HEK293 (cell line): Measurements from ENCODE around the gene CABP7.

Source experiments
- CTCF ChIA-PET: fragments of 350-600 bp; formaldehyde crosslinking; extraction: SDS; loops from one replicate; lab custom pipeline; 2021; ENCODE audit warnings: antibody characterized with exemption; lab: Yijun Ruan, JAX
- POLR2A ChIA-PET: fragments of 300-600 bp; formaldehyde crosslinking; extraction: SDS; loops from one replicate; lab custom pipeline; 2020; ENCODE audit warnings: antibody characterized with exemption, inconsistent platforms; lab: Yijun Ruan, JAX
- H3K27ac ChIP-seq: fragments of 200-500 bp; sonication (Bioruptor generic); 2 replicates; pipeline ENCODE4 v1.5.1; 2014; ENCODE audit warnings: low read depth, low read length, control low read depth, inconsistent platforms; ENCODE audit errors: extremely low read depth
- H3K36me3 ChIP-seq, 2 experiments: fragments of 200-500 bp in 1 of 2; sonication (Bioruptor generic) in 1 of 2; 1 replicate in 1 of 2; 2 replicates in 1 of 2; pipeline ENCODE4 v1.5.1; 2014 to 2017; ENCODE audit warnings: inconsistent platforms in 2 of 2, low read length in 2 of 2; ENCODE audit not compliant: control insufficient read depth in 2 of 2, insufficient read depth in 1 of 2
- H3K4me1 ChIP-seq: fragments of 200-500 bp; sonication (Bioruptor generic); 2 replicates; pipeline ENCODE4 v1.5.1; 2014; ENCODE audit warnings: mild to moderate bottlenecking, low read length, inconsistent platforms; ENCODE audit not compliant: control insufficient read depth, insufficient read depth
- H3K4me3 ChIP-seq: 2 replicates; pipeline ENCODE4 v1.5.1; 2011; ENCODE audit warnings: low read depth, mild to moderate bottlenecking, control low read depth, low read length, moderate library complexity
- H3K9me3 ChIP-seq: fragments of 200-500 bp; sonication (Bioruptor generic); 2 replicates; pipeline ENCODE4 v1.5.1; 2014; ENCODE audit warnings: low read depth, low read length, inconsistent platforms; ENCODE audit not compliant: control insufficient read depth, insufficient read depth
- GFI1B ChIP-seq: fragments of 450-650 bp; formaldehyde crosslinking; IDR thresholded peaks from 2 replicates; pipeline ENCODE4 v1.5.1; 2016; ENCODE audit warnings: missing biosample characterization, missing genetic modification characterization
- GLI2 ChIP-seq: fragments of 450-650 bp; formaldehyde crosslinking; IDR thresholded peaks from 2 replicates; pipeline ENCODE4; 2017; ENCODE audit warnings: missing biosample characterization, missing genetic modification characterization, low read depth, borderline replicate concordance
- HOXA7 ChIP-seq: sonication (generic); formaldehyde crosslinking; IDR thresholded peaks from 2 replicates; pipeline ENCODE4 v1.8.1; 2022; ENCODE audit warnings: missing genetic modification reagents, borderline replicate concordance
- HOXD13 ChIP-seq: sonication (generic); formaldehyde crosslinking; IDR thresholded peaks from 2 replicates; pipeline ENCODE4 v1.8.0; 2022; ENCODE audit warnings: missing genetic modification reagents, borderline replicate concordance
- PRDM1 ChIP-seq: fragments of 450-650 bp; formaldehyde crosslinking; IDR thresholded peaks from 2 replicates; pipeline ENCODE4; 2016; ENCODE audit warnings: missing biosample characterization, missing genetic modification characterization
- REST ChIP-seq: fragments of 450-650 bp; formaldehyde crosslinking; IDR thresholded peaks from 2 replicates; pipeline ENCODE4 v1.5.1; 2016; ENCODE audit warnings: missing biosample characterization, missing genetic modification characterization
- SP2 ChIP-seq: fragments of 450-650 bp; formaldehyde crosslinking; IDR thresholded peaks from 2 replicates; pipeline ENCODE4 v1.5.1; 2016; ENCODE audit warnings: missing biosample characterization, missing genetic modification characterization
- TCF7L2 ChIP-seq: IDR thresholded peaks from 2 replicates; pipeline ENCODE4 v1.6.1; 2011; ENCODE audit warnings: low read depth, mild to moderate bottlenecking, inconsistent platforms, low read length, moderate library complexity, borderline replicate concordance
- ZBTB1 ChIP-seq: fragments of 450-650 bp; formaldehyde crosslinking; IDR thresholded peaks from 2 replicates; pipeline ENCODE4 v1.5.1; 2016; ENCODE audit warnings: missing biosample characterization, missing genetic modification characterization
- ZBTB17 ChIP-seq: fragments of 450-650 bp; formaldehyde crosslinking; IDR thresholded peaks from 2 replicates; pipeline ENCODE4 v1.5.1; 2016; ENCODE audit warnings: missing biosample characterization, missing genetic modification characterization
- ZFP69B ChIP-seq: fragments of 450-650 bp; formaldehyde crosslinking; IDR thresholded peaks from 2 replicates; pipeline ENCODE4 v1.5.1; 2016; ENCODE audit warnings: missing biosample characterization, missing genetic modification characterization
- ZNF10 ChIP-seq: fragments of 450-650 bp; formaldehyde crosslinking; IDR thresholded peaks from 2 replicates; pipeline ENCODE4 v1.5.1; 2017; ENCODE audit warnings: missing biosample characterization, missing genetic modification characterization
- ZNF132 ChIP-seq: fragments of 450-650 bp; formaldehyde crosslinking; IDR thresholded peaks from 2 replicates; pipeline ENCODE4 v1.5.1; 2017; ENCODE audit warnings: missing biosample characterization, missing genetic modification characterization, borderline replicate concordance
- ZNF335 ChIP-seq: fragments of 450-650 bp; formaldehyde crosslinking; conservative IDR thresholded peaks from 2 replicates; pipeline ENCODE4 v1.5.1; 2016; ENCODE audit warnings: missing biosample characterization, missing genetic modification characterization
- ZNF341 ChIP-seq: fragments of 450-650 bp; formaldehyde crosslinking; IDR thresholded peaks from 2 replicates; pipeline ENCODE4; 2016; ENCODE audit warnings: low read depth, missing biosample characterization, missing genetic modification characterization
- ZNF354C ChIP-seq: fragments of 450-650 bp; formaldehyde crosslinking; IDR thresholded peaks from 2 replicates; pipeline ENCODE4 v1.5.1; 2016; ENCODE audit warnings: missing biosample characterization, missing genetic modification characterization, low read depth, borderline replicate concordance
- ZNF366 ChIP-seq: fragments of 450-650 bp; formaldehyde crosslinking; conservative IDR thresholded peaks from 2 replicates; pipeline ENCODE4 v1.5.1; 2016; ENCODE audit warnings: missing biosample characterization, missing genetic modification characterization
- ZNF398 ChIP-seq: fragments of 450-650 bp; formaldehyde crosslinking; IDR thresholded peaks from 2 replicates; pipeline ENCODE4 v1.5.1; 2017; ENCODE audit warnings: missing biosample characterization, missing genetic modification characterization
- ZNF521 ChIP-seq: fragments of 450-650 bp; formaldehyde crosslinking; IDR thresholded peaks from 2 replicates; pipeline ENCODE4 v1.5.1; 2017; ENCODE audit warnings: missing biosample characterization, mild to moderate bottlenecking, missing genetic modification characterization
- ZNF549 ChIP-seq: fragments of 450-650 bp; IDR thresholded peaks from 2 replicates; pipeline ENCODE4 v1.5.1; 2018; ENCODE audit warnings: missing biosample characterization, missing genetic modification characterization, mild to moderate bottlenecking, inconsistent platforms, moderate library complexity
- ZNF585B ChIP-seq: fragments of 450-650 bp; formaldehyde crosslinking; IDR thresholded peaks from 2 replicates; pipeline ENCODE4 v1.5.1; 2016; ENCODE audit warnings: missing biosample characterization, missing genetic modification characterization
- ZNF610 ChIP-seq: fragments of 450-650 bp; formaldehyde crosslinking; IDR thresholded peaks from 2 replicates; pipeline ENCODE4 v1.5.1; 2016; ENCODE audit warnings: missing biosample characterization, missing genetic modification characterization, borderline replicate concordance
- ZNF623 ChIP-seq: fragments of 450-650 bp; formaldehyde crosslinking; IDR thresholded peaks from 2 replicates; pipeline ENCODE4 v1.5.1; 2016; ENCODE audit warnings: missing biosample characterization, missing genetic modification characterization
- ZNF645 ChIP-seq: fragments of 450-650 bp; formaldehyde crosslinking; IDR thresholded peaks from 2 replicates; pipeline ENCODE4; 2016; ENCODE audit warnings: missing biosample characterization, missing genetic modification characterization
- ZNF704 ChIP-seq: fragments of 450-650 bp; formaldehyde crosslinking; IDR thresholded peaks from 2 replicates; pipeline ENCODE4 v1.5.1; 2016; ENCODE audit warnings: missing biosample characterization, missing genetic modification characterization
- ZNF792 ChIP-seq: fragments of 450-650 bp; formaldehyde crosslinking; IDR thresholded peaks from 2 replicates; pipeline ENCODE4 v1.5.1; 2016; ENCODE audit warnings: missing biosample characterization, missing genetic modification characterization

Gene CABP7

GRCh38 chr22:29710922-29711593, 8.7 kb upstream of the CABP7 start:
- CTCF ChIA-PET = interaction anchor here (0.9 to 1.2 kb wide), 2 partner anchors 15 to 22 kb away, joined by 3 read pairs; no protein-coding TSS in a partner anchor
- Histone ChIP-seq H3K4me3 (no peak overlapping the region), H3K36me3 (no peaks in the 10 kb centered on the region), H3K27ac (no peak overlapping the region), H3K4me1 (no peaks in the 10 kb centered on the region), H3K9me3 (no peaks in the 10 kb centered on the region)
- TF ChIP-seq ZNF341 (tag by site-specific recombination) (peak; percentile 74), ZBTB1 (tag by site-specific recombination) (no peak), SP2 (tag by site-specific recombination) (0 out of 2 replicates have a peak, but pooled peaks have one; percentile 10), ZFP69B (no peak)
- POLR2A ChIA-PET = no interaction called here

- CTCF ChIA-PET = interaction anchor here (0.9 to 1.2 kb wide), 3 partner anchors 10 to 377 kb away, joined by 3 read pairs; no protein-coding TSS in a partner anchor
- POLR2A ChIA-PET = interaction anchor here (0.7 kb wide), 1 partner anchor 50 kb away, joined by 5 read pairs; no protein-coding TSS in a partner anchor
- Histone ChIP-seq H3K4me3 (no peak overlapping the region), H3K36me3 (no peaks in the 10 kb centered on the region), H3K9me3 (no peaks in the 10 kb centered on the region), H3K4me1 (no peaks in the 10 kb centered on the region), H3K27ac (no peak overlapping the region)
- TF ChIP-seq ZNF704 (tag by site-specific recombination) (no peak), ZNF10 (tag by site-specific recombination) (no peak), HOXA7 (no peak), ZNF398 (peak; percentile 52), ZNF521 (tag by site-specific recombination) (no peak), ZNF645 (tag by site-specific recombination) (no peak), ZNF585B (tag by site-specific recombination) (no peak), GFI1B (tag by site-specific recombination) (no peak), ZNF132 (tag by site-specific recombination) (no peak), ZNF366 (tag by site-specific recombination) (peak; percentile 89), ZNF335 (tag by site-specific recombination) (no peak), ZNF623 (tag by site-specific recombination) (peak; percentile 99), ZNF354C (no peak), ZBTB1 (tag by site-specific recombination) (no peak), PRDM1 (peak; percentile 97), ZBTB17 (tag by site-specific recombination) (0 out of 2 replicates have a peak, but pooled peaks have one; percentile 13), ZNF549 (tag by site-specific recombination) (no peak), GLI2 (no peak), ZNF610 (no peak), HOXD13 (CRISPR knock-in tag) (no peak), TCF7L2 (no peak), REST (tag by site-specific recombination) (no peak), ZNF792 (tag by site-specific recombination) (no peak)
These were observed 7.7 kb upstream of the CABP7 start for GRCh38 chr22:29712119-29712518.
